Ishikawa (cell line): ENCODE data around the gene NRG2.

Source experiments
- CEBPB ChIP-seq: IDR thresholded peaks from 2 replicates; pipeline ENCODE4 v1.6.1; 2012
- CREB1 ChIP-seq: IDR thresholded peaks from 2 replicates; pipeline ENCODE4 v1.6.1; 2012; ENCODE audit warnings: low read depth
- EGR1 ChIP-seq: IDR thresholded peaks from 2 replicates; pipeline ENCODE4 v1.6.1; 2012
- EP300 ChIP-seq: IDR thresholded peaks from 2 replicates; pipeline ENCODE4 v1.6.1; 2012; ENCODE audit warnings: borderline replicate concordance
- FOXM1 ChIP-seq: IDR thresholded peaks from 2 replicates; pipeline ENCODE4 v1.6.1; 2012; ENCODE audit warnings: low read depth, borderline replicate concordance
- NFIC ChIP-seq: IDR thresholded peaks from 2 replicates; pipeline ENCODE4 v1.6.1; 2012
- RAD21 ChIP-seq: IDR thresholded peaks from 2 replicates; pipeline ENCODE4 v1.6.1; 2012; ENCODE audit warnings: low read depth
- TAF1 ChIP-seq: IDR thresholded peaks from 2 replicates; pipeline ENCODE4 v1.6.1; 2012; ENCODE audit warnings: low read depth, mild to moderate bottlenecking
- TCF12 ChIP-seq: IDR thresholded peaks from 2 replicates; pipeline ENCODE4 v1.6.1; 2012; ENCODE audit warnings: low read depth
- TEAD4 ChIP-seq: IDR thresholded peaks from 2 replicates; pipeline ENCODE4 v1.6.1; 2012
- USF1 ChIP-seq: IDR thresholded peaks from 2 replicates; pipeline ENCODE4 v1.6.1; 2012
- YY1 ChIP-seq: IDR thresholded peaks from 2 replicates; pipeline ENCODE4 v1.6.1; 2012; ENCODE audit warnings: low read depth
- ZBTB7A ChIP-seq: IDR thresholded peaks from 2 replicates; pipeline ENCODE4 v1.6.1; 2012; ENCODE audit warnings: low read depth
- TF ChIP-seq, protein P1 (sequence below): IDR thresholded peaks from 2 replicates; pipeline ENCODE4 v1.6.1; 2012
- TF ChIP-seq, protein P2 (sequence below): IDR thresholded peaks from 2 replicates; pipeline ENCODE4 v1.6.1; 2012; ENCODE audit warnings: low read depth, mild to moderate bottlenecking

NRG2 gene

DNA sequence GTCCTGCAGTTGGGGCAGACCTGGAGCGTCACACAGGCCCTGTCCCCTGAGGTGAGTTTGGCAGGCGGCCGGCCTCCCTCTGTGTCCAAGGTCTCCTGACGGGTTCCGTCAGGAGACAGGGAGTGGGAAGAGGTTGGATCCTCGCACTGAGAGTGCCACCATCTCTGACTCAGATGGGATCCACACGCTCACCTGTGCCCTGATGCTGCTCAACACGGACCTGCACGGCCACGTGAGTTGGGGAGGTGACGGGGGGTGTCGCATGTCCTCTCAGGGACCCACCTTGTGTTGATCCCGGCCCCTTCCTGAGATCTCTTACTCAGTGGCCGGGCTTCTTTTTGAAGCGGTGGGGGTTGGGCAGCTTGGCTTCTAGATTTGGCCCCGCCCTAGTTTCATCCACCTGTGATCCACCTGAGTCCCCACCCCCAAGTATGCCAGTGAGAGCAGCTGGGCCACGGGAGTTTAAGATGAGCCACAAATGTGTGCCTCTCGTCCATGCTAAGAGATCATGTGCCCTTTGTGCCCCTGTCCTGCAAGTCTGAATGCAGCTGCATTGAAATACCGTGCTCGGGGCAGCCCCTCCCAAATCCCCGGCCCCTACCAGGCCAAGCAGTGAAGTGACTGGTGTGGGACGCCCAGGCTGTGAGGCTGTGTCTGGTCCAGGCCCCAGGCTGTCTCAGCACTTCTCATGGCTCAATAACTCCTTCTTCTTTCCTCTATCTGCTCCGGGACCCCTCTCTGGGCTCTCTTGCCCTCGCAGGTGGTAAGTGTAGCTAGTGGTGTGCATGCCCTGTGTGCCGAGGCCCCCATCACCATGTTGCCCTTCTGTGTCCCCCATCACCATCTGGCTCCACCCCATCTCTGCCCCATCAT lies 220.3 kb downstream of the NRG2 start:
- TF ChIP-seq, protein P1, sequence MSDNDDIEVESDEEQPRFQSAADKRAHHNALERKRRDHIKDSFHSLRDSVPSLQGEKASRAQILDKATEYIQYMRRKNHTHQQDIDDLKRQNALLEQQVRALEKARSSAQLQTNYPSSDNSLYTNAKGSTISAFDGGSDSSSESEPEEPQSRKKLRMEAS, result no peak
- TF ChIP-seq FOXM1 (no peak), TCF12 (no peak)

GRCh38 chr5:139821806-139822552 lies 221.1 kb downstream of the NRG2 start:
- TF ChIP-seq RAD21, result no peak
- TF ChIP-seq USF1, result no peak
- TF ChIP-seq CREB1, result no peak
- TF ChIP-seq EGR1, result no peak
- no peak for TF ChIP-seq EP300
- TF ChIP-seq FOXM1, result no peak
- no peak for TF ChIP-seq YY1
- TF ChIP-seq NFIC, result no peak
- no peak for TF ChIP-seq ZBTB7A
- TF ChIP-seq, protein P1, result no peak
- no peak for TF ChIP-seq TEAD4
- TF ChIP-seq TCF12, result no peak
- no peak for TF ChIP-seq TAF1
- TF ChIP-seq, protein P2, sequence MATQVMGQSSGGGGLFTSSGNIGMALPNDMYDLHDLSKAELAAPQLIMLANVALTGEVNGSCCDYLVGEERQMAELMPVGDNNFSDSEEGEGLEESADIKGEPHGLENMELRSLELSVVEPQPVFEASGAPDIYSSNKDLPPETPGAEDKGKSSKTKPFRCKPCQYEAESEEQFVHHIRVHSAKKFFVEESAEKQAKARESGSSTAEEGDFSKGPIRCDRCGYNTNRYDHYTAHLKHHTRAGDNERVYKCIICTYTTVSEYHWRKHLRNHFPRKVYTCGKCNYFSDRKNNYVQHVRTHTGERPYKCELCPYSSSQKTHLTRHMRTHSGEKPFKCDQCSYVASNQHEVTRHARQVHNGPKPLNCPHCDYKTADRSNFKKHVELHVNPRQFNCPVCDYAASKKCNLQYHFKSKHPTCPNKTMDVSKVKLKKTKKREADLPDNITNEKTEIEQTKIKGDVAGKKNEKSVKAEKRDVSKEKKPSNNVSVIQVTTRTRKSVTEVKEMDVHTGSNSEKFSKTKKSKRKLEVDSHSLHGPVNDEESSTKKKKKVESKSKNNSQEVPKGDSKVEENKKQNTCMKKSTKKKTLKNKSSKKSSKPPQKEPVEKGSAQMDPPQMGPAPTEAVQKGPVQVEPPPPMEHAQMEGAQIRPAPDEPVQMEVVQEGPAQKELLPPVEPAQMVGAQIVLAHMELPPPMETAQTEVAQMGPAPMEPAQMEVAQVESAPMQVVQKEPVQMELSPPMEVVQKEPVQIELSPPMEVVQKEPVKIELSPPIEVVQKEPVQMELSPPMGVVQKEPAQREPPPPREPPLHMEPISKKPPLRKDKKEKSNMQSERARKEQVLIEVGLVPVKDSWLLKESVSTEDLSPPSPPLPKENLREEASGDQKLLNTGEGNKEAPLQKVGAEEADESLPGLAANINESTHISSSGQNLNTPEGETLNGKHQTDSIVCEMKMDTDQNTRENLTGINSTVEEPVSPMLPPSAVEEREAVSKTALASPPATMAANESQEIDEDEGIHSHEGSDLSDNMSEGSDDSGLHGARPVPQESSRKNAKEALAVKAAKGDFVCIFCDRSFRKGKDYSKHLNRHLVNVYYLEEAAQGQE, result no peak
- no peak for TF ChIP-seq CEBPB

DNA sequence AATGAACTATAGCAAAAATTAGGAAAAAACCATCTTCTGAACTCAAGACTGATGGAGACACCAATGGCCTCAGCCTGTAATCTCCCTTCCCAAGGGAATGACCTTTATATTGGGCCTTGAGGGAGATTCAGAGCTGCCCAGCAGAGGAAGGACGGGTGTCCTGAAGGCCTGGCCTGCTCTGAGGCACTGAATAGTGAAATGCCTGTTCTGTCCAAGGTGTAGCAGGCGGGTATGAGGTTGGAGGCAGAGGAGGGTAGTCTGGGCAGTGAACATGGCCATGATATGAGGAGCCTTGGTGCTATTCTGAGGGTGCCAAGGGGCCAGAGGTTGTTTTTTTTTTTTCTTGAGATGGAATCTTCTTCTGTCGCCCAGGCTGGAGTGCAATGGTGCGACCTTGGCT lies 222.5 kb downstream of the NRG2 start:
- TF ChIP-seq EP300 (no peak), FOXM1 (no peak), YY1 (no peak), ZBTB7A (no peak), CREB1 (no peak), RAD21 (no peak), CEBPB (no peak), NFIC (no peak), TEAD4 (no peak), TAF1 (no peak)
- TF ChIP-seq, protein P2, result no peak
- TF ChIP-seq, protein P1, result no peak

GRCh38 chr5:139820130-139820529 lies 223.0 kb downstream of the NRG2 start:
- TF ChIP-seq TCF12 (no peak), CREB1 (no peak), EGR1 (no peak), USF1 (no peak)
- TF ChIP-seq, protein P2, result no peak
